ENCODE measurements around the gene GABARAPL2. TPM values are rescaled to one million over a fixed set of nuclear protein-coding genes. Genes with fewer than 3 reads are reported as not detected.

The GABARAPL2 gene
- total and polyA plus RNA-seq, 2 experiments from 2014 or later = 47.8 to 130 TPM

DNA sequence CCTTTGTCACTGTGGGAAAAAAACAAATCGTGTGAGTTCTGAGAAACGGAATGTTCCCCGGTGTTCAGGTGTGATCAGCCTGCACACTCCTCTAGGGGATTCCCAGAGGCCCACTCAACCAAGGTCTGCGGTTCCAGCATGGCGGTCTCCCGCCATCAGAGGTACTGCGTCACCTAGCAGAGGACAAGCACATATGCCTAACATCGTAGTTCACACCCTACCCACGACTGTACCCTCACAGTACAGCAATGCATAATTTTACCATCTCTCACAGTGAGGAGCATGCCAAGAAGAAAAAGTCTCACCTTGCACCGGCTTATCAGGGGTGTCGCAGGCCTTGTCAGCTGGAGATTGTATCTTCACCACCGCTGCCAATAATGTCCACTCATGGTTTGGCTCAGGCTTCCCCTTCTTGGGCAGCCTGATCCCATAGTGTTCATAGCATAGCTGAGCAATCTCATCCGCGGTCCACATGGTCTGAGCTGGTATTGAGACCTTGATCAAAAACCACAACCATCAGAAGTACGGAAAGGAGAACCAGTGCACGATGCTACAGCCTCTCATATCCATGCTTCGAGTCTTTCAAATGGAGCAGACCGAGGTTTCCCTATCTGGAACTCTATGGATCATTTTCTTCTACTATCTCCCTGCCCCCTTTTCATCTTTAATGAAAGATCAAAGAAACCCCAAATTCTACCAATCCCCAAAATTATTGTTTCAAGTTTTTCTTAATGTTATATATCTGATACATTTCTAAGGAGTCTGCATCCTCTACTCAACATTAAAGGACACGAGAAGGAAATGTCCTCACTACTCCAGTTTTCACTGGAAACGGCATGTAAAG is 54.4 kb downstream of the GABARAPL2 start:
- Histone ChIP-seq H3K79me2 (replicated peaks; ENCODE audit: insufficient read depth) (peaks cover 10% of the 10 kb centered on the region; the same call in 1 of the 2 replicates), H3K27ac (ENCODE audit: low read depth) (no peak overlapping the region), H3K4me3 (no peak overlapping the region), H4K20me1 (replicated peaks; ENCODE audit: insufficient read depth) (no peaks in the 10 kb centered on the region; the same call in 1 of the 2 replicates), H3K36me3 (ENCODE audit: insufficient read depth) (peaks cover 10% of the 10 kb centered on the region), H3K4me2 (no peak overlapping the region), H3K9me2 (ENCODE audit: insufficient read depth) (no peaks in the 10 kb centered on the region), H3K4me1 (ENCODE audit: insufficient read depth) (peaks cover 7% of the 10 kb centered on the region; the same call in 1 of the 2 replicates), H3K27me3 (ENCODE audit: insufficient read depth) (no peaks in the 10 kb centered on the region), H3F3A (replicated peaks; ENCODE audit: low read depth) (peaks cover 2% of the 10 kb centered on the region; the same call in 1 of the 2 replicates), H2AFZ (no peak overlapping the region)
- TF ChIP-seq ZNF331 (CRISPR knock-in tag; IDR thresholded peaks at IDR 0.05; ENCODE audit: low read depth) = no peak
- TF ChIP-seq STAT1 (IDR thresholded peaks at IDR 0.05; ENCODE audit: unreplicated experiment) = no peak
- no peak for TF ChIP-seq POLR2AphosphoS5 (IDR thresholded peaks at IDR 0.05; ENCODE audit: low read depth)
- TF ChIP-seq, protein P1, sequence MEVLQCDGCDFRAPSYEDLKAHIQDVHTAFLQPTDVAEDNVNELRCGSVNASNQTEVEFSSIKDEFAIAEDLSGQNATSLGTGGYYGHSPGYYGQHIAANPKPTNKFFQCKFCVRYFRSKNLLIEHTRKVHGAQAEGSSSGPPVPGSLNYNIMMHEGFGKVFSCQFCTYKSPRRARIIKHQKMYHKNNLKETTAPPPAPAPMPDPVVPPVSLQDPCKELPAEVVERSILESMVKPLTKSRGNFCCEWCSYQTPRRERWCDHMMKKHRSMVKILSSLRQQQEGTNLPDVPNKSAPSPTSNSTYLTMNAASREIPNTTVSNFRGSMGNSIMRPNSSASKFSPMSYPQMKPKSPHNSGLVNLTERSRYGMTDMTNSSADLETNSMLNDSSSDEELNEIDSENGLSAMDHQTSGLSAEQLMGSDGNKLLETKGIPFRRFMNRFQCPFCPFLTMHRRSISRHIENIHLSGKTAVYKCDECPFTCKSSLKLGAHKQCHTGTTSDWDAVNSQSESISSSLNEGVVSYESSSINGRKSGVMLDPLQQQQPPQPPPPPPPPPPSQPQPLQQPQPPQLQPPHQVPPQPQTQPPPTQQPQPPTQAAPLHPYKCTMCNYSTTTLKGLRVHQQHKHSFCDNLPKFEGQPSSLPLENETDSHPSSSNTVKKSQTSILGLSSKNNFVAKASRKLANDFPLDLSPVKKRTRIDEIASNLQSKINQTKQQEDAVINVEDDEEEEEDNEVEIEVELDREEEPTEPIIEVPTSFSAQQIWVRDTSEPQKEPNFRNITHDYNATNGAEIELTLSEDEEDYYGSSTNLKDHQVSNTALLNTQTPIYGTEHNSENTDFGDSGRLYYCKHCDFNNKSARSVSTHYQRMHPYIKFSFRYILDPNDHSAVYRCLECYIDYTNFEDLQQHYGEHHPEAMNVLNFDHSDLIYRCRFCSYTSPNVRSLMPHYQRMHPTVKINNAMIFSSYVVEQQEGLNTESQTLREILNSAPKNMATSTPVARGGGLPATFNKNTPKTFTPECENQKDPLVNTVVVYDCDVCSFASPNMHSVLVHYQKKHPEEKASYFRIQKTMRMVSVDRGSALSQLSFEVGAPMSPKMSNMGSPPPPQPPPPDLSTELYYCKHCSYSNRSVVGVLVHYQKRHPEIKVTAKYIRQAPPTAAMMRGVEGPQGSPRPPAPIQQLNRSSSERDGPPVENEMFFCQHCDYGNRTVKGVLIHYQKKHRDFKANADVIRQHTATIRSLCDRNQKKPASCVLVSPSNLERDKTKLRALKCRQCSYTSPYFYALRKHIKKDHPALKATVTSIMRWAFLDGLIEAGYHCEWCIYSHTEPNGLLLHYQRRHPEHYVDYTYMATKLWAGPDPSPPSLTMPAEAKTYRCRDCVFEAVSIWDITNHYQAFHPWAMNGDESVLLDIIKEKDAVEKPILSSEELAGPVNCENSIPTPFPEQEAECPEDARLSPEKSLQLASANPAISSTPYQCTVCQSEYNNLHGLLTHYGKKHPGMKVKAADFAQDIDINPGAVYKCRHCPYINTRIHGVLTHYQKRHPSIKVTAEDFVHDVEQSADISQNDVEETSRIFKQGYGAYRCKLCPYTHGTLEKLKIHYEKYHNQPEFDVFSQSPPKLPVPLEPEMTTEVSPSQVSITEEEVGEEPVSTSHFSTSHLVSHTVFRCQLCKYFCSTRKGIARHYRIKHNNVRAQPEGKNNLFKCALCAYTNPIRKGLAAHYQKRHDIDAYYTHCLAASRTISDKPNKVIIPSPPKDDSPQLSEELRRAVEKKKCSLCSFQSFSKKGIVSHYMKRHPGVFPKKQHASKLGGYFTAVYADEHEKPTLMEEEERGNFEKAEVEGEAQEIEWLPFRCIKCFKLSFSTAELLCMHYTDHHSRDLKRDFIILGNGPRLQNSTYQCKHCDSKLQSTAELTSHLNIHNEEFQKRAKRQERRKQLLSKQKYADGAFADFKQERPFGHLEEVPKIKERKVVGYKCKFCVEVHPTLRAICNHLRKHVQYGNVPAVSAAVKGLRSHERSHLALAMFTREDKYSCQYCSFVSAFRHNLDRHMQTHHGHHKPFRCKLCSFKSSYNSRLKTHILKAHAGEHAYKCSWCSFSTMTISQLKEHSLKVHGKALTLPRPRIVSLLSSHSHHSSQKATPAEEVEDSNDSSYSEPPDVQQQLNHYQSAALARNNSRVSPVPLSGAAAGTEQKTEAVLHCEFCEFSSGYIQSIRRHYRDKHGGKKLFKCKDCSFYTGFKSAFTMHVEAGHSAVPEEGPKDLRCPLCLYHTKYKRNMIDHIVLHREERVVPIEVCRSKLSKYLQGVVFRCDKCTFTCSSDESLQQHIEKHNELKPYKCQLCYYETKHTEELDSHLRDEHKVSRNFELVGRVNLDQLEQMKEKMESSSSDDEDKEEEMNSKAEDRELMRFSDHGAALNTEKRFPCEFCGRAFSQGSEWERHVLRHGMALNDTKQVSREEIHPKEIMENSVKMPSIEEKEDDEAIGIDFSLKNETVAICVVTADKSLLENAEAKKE (CRISPR knock-in tag; IDR thresholded peaks at IDR 0.05) = no peak
- Mint-ChIP-seq H3K4me3 (0 out of 3 replicates have a peak overlapping the region, but pooled peaks have one; percentile 97), H3K27ac (no peak overlapping the region; the same call in 1 of the 2 replicates), H3K9me3 (no peaks in the 10 kb centered on the region), H3K27me3 (ENCODE audit: insufficient read depth, low read depth, poor library complexity) (peaks cover 2% of the 10 kb centered on the region), H3K4me1 (peaks cover 4% of the 10 kb centered on the region), H3K36me3 (ENCODE audit: low read depth) (peaks cover 42% of the 10 kb centered on the region)
- ATAC-seq = no peak
- no peak for DNase-seq (ENCODE audit: low spot score)

DNA sequence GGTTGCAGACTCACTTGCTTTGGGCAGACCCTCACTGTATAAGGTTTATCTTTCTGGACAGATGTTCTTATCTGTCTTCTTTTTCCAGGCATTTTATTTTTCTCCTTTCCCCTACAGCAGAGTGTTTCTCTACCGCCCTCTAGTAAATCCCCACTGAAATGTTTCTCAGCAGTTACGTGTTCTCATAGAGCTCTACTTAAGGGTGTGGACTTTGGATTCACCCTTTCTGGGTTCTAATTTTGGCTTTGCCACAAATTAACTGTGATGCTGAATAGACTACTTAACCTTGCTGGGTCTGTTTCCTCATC is 54.9 kb downstream of the GABARAPL2 start:
- Histone ChIP-seq H3K79me2 (replicated peaks; ENCODE audit: insufficient read depth) (peaks cover 10% of the 10 kb centered on the region; the same call in 1 of the 2 replicates), H3K36me3 (ENCODE audit: insufficient read depth) (peaks cover 16% of the 10 kb centered on the region), H3K9me2 (ENCODE audit: insufficient read depth) (no peaks in the 10 kb centered on the region), H3K27ac (ENCODE audit: low read depth) (no peak overlapping the region), H3K4me3 (0 out of 2 replicates have a peak overlapping the region, but pooled peaks have one; percentile 69), H2AFZ (no peak overlapping the region), H4K20me1 (replicated peaks; ENCODE audit: insufficient read depth) (no peaks in the 10 kb centered on the region; the same call in 1 of the 2 replicates), H3K4me1 (ENCODE audit: insufficient read depth) (peaks cover 7% of the 10 kb centered on the region; the same call in 1 of the 2 replicates), H3F3A (replicated peaks; ENCODE audit: low read depth) (peaks cover 6% of the 10 kb centered on the region; the same call in 1 of the 2 replicates), H3K27me3 (ENCODE audit: insufficient read depth) (no peaks in the 10 kb centered on the region), H3K4me2 (no peak overlapping the region)
- Mint-ChIP-seq H3K27ac (no peak overlapping the region), H3K9me3 (no peaks in the 10 kb centered on the region), H3K36me3 (ENCODE audit: low read depth) (peaks cover 43% of the 10 kb centered on the region), H3K4me3 (peak overlapping the region; percentile 97; the same call in 2 of the 3 replicates), H3K27me3 (ENCODE audit: insufficient read depth, low read depth, poor library complexity) (peaks cover 2% of the 10 kb centered on the region), H3K4me1 (peaks cover 4% of the 10 kb centered on the region)
- DNase-seq (ENCODE audit: low spot score) (peak; percentile 51), ATAC-seq (no peak)
- TF ChIP-seq JUNB (IDR thresholded peaks at IDR 0.05; ENCODE audit: unreplicated experiment) (no peak), CTCF (conservative IDR thresholded peaks at IDR 0.05; ENCODE audit: low read depth in 2 of 2) (peak; percentile 59 to 64)
